HEK293T (cell line): Measurements from ENCODE around the gene KIF21A.

Source experiments
- CTCF ChIA-PET: fragments of 350-600 bp; formaldehyde crosslinking; extraction: SDS; loops from one replicate; lab custom pipeline; 2021; ENCODE audit warnings: antibody characterized with exemption, inconsistent platforms; lab: Yijun Ruan, JAX
- POLR2A ChIA-PET: fragments of 350-600 bp; formaldehyde crosslinking; extraction: SDS; loops from one replicate; lab custom pipeline; 2020; ENCODE audit warnings: antibody characterized with exemption, inconsistent platforms; lab: Yijun Ruan, JAX
- DNase-seq: peaks from one replicate; pipeline ENCODE4 v3.0.0; 2012; ENCODE audit warnings: mixed read lengths; ENCODE audit errors: extremely low spot score
- ARNT ChIP-seq: fragments of 450-650 bp; IDR thresholded peaks from 2 replicates; pipeline ENCODE4 v1.6.1; 2017; ENCODE audit warnings: mild to moderate bottlenecking
- BHLHE40 ChIP-seq: fragments of 450-650 bp; IDR thresholded peaks from 2 replicates; pipeline ENCODE4 v1.6.1; 2016; ENCODE audit warnings: mild to moderate bottlenecking, moderate library complexity, borderline replicate concordance
- CTBP1 ChIP-seq: fragments of 450-650 bp; IDR thresholded peaks from 2 replicates; pipeline ENCODE4 v1.6.1; 2016; ENCODE audit warnings: borderline replicate concordance
- ELF4 ChIP-seq: fragments of 450-650 bp; IDR thresholded peaks from 2 replicates; pipeline ENCODE4 v1.6.1; 2017; ENCODE audit warnings: antibody characterized with exemption
- FOXA1 ChIP-seq: fragments of 450-650 bp; IDR thresholded peaks from 2 replicates; pipeline ENCODE4 v1.6.1; 2016; ENCODE audit warnings: mild to moderate bottlenecking
- FOXK2 ChIP-seq: fragments of 450-650 bp; IDR thresholded peaks from 2 replicates; pipeline ENCODE4 v1.6.1; 2016; ENCODE audit warnings: mild to moderate bottlenecking
- FOXM1 ChIP-seq: fragments of 450-650 bp; IDR thresholded peaks from 2 replicates; pipeline ENCODE4 v1.6.1; 2017; ENCODE audit warnings: mild to moderate bottlenecking, borderline replicate concordance
- HDGF ChIP-seq: fragments of 450-650 bp; IDR thresholded peaks from 2 replicates; pipeline ENCODE4 v1.6.1; 2017; ENCODE audit warnings: antibody characterized with exemption, borderline replicate concordance
- L3MBTL2 ChIP-seq: fragments of 450-650 bp; conservative IDR thresholded peaks from 2 replicates; pipeline ENCODE4 v1.6.1; 2016; ENCODE audit warnings: mild to moderate bottlenecking
- LEF1 ChIP-seq: fragments of 450-650 bp; IDR thresholded peaks from 2 replicates; pipeline ENCODE4 v1.6.1; 2017; ENCODE audit warnings: mild to moderate bottlenecking, borderline replicate concordance
- NFRKB ChIP-seq: fragments of 450-650 bp; IDR thresholded peaks from 2 replicates; pipeline ENCODE4 v1.6.1; 2016; ENCODE audit warnings: mild to moderate bottlenecking, moderate library complexity
- PKNOX1 ChIP-seq: fragments of 450-650 bp; IDR thresholded peaks from 2 replicates; pipeline ENCODE4 v1.6.1; 2016
- SP1 ChIP-seq: fragments of 450-650 bp; IDR thresholded peaks from 2 replicates; pipeline ENCODE4 v1.6.1; 2017
- SUZ12 ChIP-seq: fragments of 450-650 bp; IDR thresholded peaks from 2 replicates; pipeline ENCODE4 v1.6.1; 2016; ENCODE audit warnings: mild to moderate bottlenecking
- TARDBP ChIP-seq: fragments of 450-650 bp; IDR thresholded peaks from 2 replicates; pipeline ENCODE4 v1.6.1; 2016
- ZNF384 ChIP-seq: fragments of 450-650 bp; IDR thresholded peaks from 2 replicates; pipeline ENCODE4 v1.6.1; 2016

KIF21A gene

GRCh38 chr12:39378341-39378740 lies 64.6 kb downstream of the KIF21A start:
- ChIA-PET CTCF (no interaction called here), POLR2A (no interaction called here)
- no peak for DNase-seq
- no peak for TF ChIP-seq FOXK2
- TF ChIP-seq HDGF: no peak

DNA sequence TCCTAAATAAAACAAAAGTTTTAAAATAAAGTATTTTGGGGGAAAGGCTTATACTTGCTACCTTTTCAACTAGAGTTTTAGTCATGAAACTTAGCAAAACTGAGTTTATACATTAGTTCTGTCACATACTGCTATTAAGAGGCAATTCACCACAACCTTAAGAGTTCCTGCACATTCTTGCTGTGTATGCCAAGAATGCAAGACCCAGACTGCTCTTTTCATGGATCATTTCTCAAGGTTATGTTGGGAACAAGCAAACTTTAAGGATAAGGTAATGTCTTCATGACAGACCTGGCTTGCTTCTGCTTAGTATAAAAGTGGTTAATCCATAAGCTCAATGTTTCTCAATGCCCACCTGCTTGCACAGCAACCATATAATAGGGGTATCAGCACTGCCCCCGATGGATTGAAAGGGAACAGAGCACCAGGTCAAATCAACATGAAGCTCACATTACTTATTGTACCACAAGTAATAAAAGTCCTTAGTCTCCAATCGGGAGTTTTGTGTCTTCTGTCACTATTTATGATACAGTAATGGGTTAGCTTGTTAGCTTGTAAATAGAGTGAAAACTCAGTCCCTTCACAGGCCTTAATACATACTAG lies 67.6 kb downstream of the KIF21A start:
- ChIA-PET CTCF (no interaction called here), POLR2A (no interaction called here)
- TF ChIP-seq L3MBTL2: no peak
- TF ChIP-seq ELF4: no peak
- no peak for DNase-seq

DNA sequence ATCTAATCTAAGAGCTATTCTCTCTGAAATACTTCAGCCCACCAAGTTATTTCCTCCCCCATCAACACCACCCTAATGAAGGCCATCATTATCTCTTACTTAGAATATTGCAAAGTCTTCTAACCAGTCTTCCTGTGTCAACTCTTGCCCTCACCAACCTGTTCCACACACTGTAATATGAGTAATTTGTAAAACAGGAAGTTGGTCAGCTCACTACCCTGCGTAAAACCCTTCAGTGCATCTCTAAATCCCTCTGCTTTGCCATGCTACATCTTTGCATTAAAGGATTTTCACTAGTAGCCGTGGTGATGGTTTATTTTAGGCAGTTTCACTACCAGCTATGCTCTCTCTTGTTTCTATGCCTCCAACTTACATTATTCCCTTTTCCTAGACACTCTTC lies 70.0 kb downstream of the KIF21A start:
- CTCF ChIA-PET: no interaction called here

DNA sequence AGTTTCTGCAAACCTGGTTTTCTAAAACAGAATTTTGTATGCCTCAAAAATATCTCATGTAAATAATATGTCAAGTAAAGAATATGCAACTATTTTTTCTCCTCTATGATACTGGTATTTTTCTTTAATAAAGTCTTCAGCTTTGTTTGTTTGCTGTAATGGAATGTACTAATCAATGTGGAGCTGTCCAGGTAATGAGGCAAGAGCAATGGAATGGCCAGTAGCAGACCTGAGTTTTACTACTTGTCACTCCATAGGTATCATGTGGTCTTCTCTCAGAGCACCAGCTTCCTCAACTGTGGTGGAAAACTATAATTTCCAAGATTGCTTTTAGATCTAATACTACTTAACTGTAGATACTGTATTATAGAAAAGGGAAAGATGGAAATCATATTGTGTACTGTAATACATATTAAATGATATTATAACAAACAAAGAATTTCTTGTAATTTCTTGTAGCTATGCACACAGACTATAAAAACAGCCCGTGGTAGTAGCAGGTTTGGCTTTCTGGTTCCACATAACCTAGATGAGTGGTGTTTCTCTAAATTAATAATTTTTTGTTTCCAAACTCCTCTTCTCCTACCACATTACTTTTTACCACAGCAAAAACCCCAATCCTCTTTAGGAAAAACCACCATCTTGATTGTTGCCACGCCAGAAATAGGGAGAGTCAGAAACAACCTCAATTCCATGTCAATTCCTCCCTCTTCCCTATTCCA lies 70.6 kb downstream of the KIF21A start:
- DNase-seq: no peak
- POLR2A ChIA-PET: no interaction called here
- CTCF ChIA-PET: no interaction called here
- TF ChIP-seq ELF4: no peak
- TF ChIP-seq L3MBTL2: no peak
- TF ChIP-seq SUZ12: no peak
- TF ChIP-seq TARDBP: no peak
- no peak for TF ChIP-seq ARNT
- TF ChIP-seq CTBP1: no peak
- TF ChIP-seq HDGF: no peak
- no peak for TF ChIP-seq NFRKB
- no peak for TF ChIP-seq LEF1

More for the DNA sequence above, 70.0 kb downstream of the KIF21A start:
- TF ChIP-seq ARNT: no peak
- no peak for TF ChIP-seq SP1
- TF ChIP-seq BHLHE40: no peak
- no peak for TF ChIP-seq FOXA1
- TF ChIP-seq FOXK2: no peak
- no peak for TF ChIP-seq ZNF384
- TF ChIP-seq FOXM1: no peak
- no peak for TF ChIP-seq HDGF
- no peak for TF ChIP-seq NFRKB
- no peak for TF ChIP-seq PKNOX1
- no peak for TF ChIP-seq LEF1
- TF ChIP-seq CTBP1: no peak
- TF ChIP-seq SUZ12: no peak
- DNase-seq: no peak
- POLR2A ChIA-PET: no interaction called here

DNA sequence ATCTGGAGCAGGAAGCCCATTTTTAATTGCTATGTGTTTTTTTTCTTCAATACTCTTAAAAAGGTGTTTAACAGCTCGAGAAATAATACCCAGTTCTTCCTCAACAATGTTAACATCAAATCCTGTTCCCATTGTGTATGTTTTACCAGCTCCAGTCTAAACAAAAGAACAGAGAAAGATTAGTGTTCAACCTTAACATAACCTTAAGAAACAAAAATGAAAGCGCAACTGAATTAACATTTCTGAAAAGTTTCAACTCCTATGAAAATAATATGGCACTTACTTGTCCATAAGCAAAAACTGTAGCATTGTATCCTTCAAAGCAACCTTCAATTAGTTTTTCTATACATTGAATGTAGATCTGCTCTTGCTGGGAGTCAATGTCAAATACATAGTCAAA lies 73.2 kb downstream of the KIF21A start:
- TF ChIP-seq FOXK2 (no peak), HDGF (no peak)
- CTCF ChIA-PET: no interaction called here
- POLR2A ChIA-PET: no interaction called here
- no peak for DNase-seq

DNA sequence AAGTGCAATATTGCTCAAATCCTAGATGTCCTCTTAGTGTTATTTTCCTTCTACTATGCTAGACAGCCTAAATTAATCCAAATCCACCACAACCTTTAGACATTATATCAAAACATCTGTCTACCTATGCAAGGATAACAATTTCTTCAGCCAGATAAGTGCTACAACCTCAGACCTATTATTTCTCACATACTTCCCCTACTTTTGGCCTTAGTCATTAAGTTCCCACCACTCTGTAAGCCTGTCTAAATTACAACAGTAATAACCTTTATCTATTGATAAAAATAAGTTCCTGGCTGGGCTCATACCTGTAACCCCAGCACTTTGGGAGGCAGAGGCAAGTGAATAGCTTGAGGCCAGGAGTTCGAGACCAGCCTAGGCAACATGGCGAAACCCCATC lies 74.0 kb downstream of the KIF21A start:
- no peak for DNase-seq
- CTCF ChIA-PET: no interaction called here
- TF ChIP-seq FOXK2 (no peak), TARDBP (no peak), BHLHE40 (no peak), PKNOX1 (no peak), L3MBTL2 (no peak), FOXA1 (no peak), FOXM1 (no peak), NFRKB (no peak), LEF1 (no peak), SUZ12 (no peak), HDGF (no peak), ZNF384 (no peak)
- POLR2A ChIA-PET: no interaction called here

DNA sequence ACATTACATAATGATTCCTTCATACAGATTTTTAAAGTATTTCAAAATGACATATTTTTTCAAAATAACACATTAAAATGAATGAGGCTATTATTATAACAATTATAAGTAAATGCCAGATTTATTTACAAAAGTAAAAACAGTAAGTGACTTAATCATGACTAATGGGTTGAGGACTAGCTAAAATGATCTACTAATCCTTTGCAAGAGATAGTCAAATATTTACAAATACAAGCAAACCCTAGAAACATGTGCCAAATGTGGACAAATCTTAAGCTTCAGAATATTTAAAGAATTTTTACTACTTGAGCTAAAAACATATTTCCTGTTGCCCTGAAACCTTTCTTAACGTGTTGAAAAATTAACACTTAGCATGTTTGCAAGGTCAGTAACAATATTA lies 74.8 kb downstream of the KIF21A start:
- DNase-seq: no peak
- TF ChIP-seq ZNF384 (no peak), ARNT (no peak), FOXA1 (no peak), SP1 (no peak), FOXK2 (no peak), ELF4 (no peak), SUZ12 (no peak), L3MBTL2 (no peak), NFRKB (no peak), LEF1 (no peak), CTBP1 (no peak), TARDBP (no peak), HDGF (no peak), PKNOX1 (no peak), FOXM1 (no peak), BHLHE40 (no peak)
- ChIA-PET CTCF (no interaction called here), POLR2A (no interaction called here)
